GM21528 (cell line): Measurements from ENCODE around the gene IL16.

Experiments
- ATAC-seq: cut with Tn5 transposase; IDR thresholded peaks from one replicate; pipeline ENCODE4 v1.9.1; 2021; ENCODE audit warnings: mild to moderate bottlenecking, moderate library complexity; ENCODE audit not compliant: unreplicated experiment, low FRiP score

The IL16 gene

GRCh38 chr15:81351651-81352050, 155.0 kb downstream of the IL16 start:
- no peak for ATAC-seq

GRCh38 chr15:81356252-81356651, 159.6 kb downstream of the IL16 start:
- no peak for ATAC-seq

- ATAC-seq, result no peak
These were observed 160.6 kb downstream of the IL16 start for GRCh38 chr15:81357180-81357686.

GRCh38 chr15:81358248-81358647, 161.6 kb downstream of the IL16 start:
- ATAC-seq, result no peak

- ATAC-seq, result no peak
These were observed 163.8 kb downstream of the IL16 start for GRCh38 chr15:81360491-81360890.

- ATAC-seq, result no peak
These were observed 165.2 kb downstream of the IL16 start for GRCh38 chr15:81361891-81362290.

GRCh38 chr15:81362790-81363189, 166.1 kb downstream of the IL16 start:
- ATAC-seq, result no peak

- no peak for ATAC-seq
These were observed 166.6 kb downstream of the IL16 start for GRCh38 chr15:81363276-81363675.
